Keratinocyte (primary cell): ENCODE data around the gene AXIN1. TPM values are rescaled to one million over a fixed set of nuclear protein-coding genes. Genes with fewer than 3 reads are reported as not detected.

Source experiments
- DNase-seq: peaks from one replicate; pipeline ENCODE4 v3.0.0-alpha.2; 2011; ENCODE audit warnings: low read depth, missing footprints, low spot score
- FAIRE-seq: peaks from 2 replicates; lab custom pipeline; 2011; peaks lifted over from hg19 to GRCh38; lab: Jason Lieb, UNC
- H2AFZ ChIP-seq: 2 replicates; pipeline ENCODE4 v1.6.0; 2012; ENCODE audit warnings: low read length, control low read depth, inconsistent platforms; ENCODE audit not compliant: control insufficient read depth
- H3K27ac ChIP-seq: 2 replicates; pipeline ENCODE4 v1.5.1; 2011; ENCODE audit warnings: low read length; ENCODE audit not compliant: control insufficient read depth, insufficient read depth
- H3K27me3 ChIP-seq: 3 replicates; pipeline ENCODE4 v1.6.0; 2011; ENCODE audit warnings: low read length; ENCODE audit not compliant: control insufficient read depth, insufficient read depth; ENCODE audit errors: extremely low read depth
- H3K36me3 ChIP-seq, 2 experiments: 2 replicates in 1 of 2; 3 replicates in 1 of 2; pipeline ENCODE4 v1.5.1; 2011; ENCODE audit warnings: low read length in 2 of 2, mild to moderate bottlenecking in 1 of 2; ENCODE audit not compliant: control insufficient read depth in 2 of 2, insufficient read depth in 2 of 2; ENCODE audit errors: extremely low read depth in 1 of 2
- H3K4me1 ChIP-seq: 3 replicates; pipeline ENCODE4 v1.5.1; 2011; ENCODE audit warnings: low read length; ENCODE audit not compliant: control insufficient read depth, insufficient read depth; ENCODE audit errors: extremely low read depth
- H3K4me2 ChIP-seq: 3 replicates; pipeline ENCODE4 v1.6.0; 2011; ENCODE audit warnings: low read depth, low read length; ENCODE audit not compliant: control insufficient read depth, insufficient read depth; ENCODE audit errors: extremely low read depth
- H3K4me3 ChIP-seq, 3 experiments: fragments of 200-600 bp in 1 of 3; sonication (generic) in 1 of 3; 2 replicates in 2 of 3; 3 replicates in 1 of 3; pipeline ENCODE4 v1.5.1; 2011 to 2016; ENCODE audit warnings: low read length in 3 of 3, mild to moderate bottlenecking in 3 of 3, control low read depth in 2 of 3, inconsistent platforms in 1 of 3, low read depth in 1 of 3, mixed read lengths in 1 of 3, mixed run types in 1 of 3, moderate library complexity in 1 of 3; ENCODE audit not compliant: control insufficient read depth in 2 of 3, insufficient read depth in 2 of 3; ENCODE audit errors: extremely low read depth in 1 of 3
- H3K79me2 ChIP-seq: 2 replicates; pipeline ENCODE4 v1.6.0; 2012; ENCODE audit warnings: low read length; ENCODE audit not compliant: control insufficient read depth, insufficient read depth
- H3K9ac ChIP-seq: 3 replicates; pipeline ENCODE4 v1.6.0; 2011; ENCODE audit warnings: low read length; ENCODE audit not compliant: control insufficient read depth, insufficient read depth; ENCODE audit errors: extremely low read depth
- H3K9me1 ChIP-seq: 3 replicates; pipeline ENCODE4 v1.6.0; 2011; ENCODE audit warnings: low read length; ENCODE audit not compliant: control insufficient read depth, insufficient read depth; ENCODE audit errors: extremely low read depth
- H3K9me3 ChIP-seq: 2 replicates; pipeline ENCODE4 v1.5.1; 2012; ENCODE audit warnings: low read depth, low read length; ENCODE audit not compliant: control insufficient read depth
- H4K20me1 ChIP-seq: 3 replicates; pipeline ENCODE4 v1.6.0; 2011; ENCODE audit warnings: low read length; ENCODE audit not compliant: control insufficient read depth, insufficient read depth; ENCODE audit errors: extremely low read depth
- CTCF ChIP-seq, 3 experiments: IDR thresholded peaks in 1 of 3; conservative IDR thresholded peaks in 1 of 3; optimal IDR thresholded peaks in 1 of 3; 2 replicates in 2 of 3; 3 replicates in 1 of 3; pipeline versions ENCODE3 to v1.5.1; 2011; ENCODE audit warnings: low read length in 3 of 3, mild to moderate bottlenecking in 3 of 3, moderate library complexity in 2 of 3, control low read depth in 1 of 3, inconsistent platforms in 1 of 3; ENCODE audit not compliant: insufficient read depth in 2 of 3; ENCODE audit errors: extremely low read depth in 1 of 3
- EZH2 ChIP-seq: IDR thresholded peaks from one replicate; pipeline ENCODE4 v1.6.1; 2012; ENCODE audit warnings: inconsistent platforms, mild to moderate bottlenecking, low read length, moderate library complexity
- dilution Hi-C: fragments of 300-500 bp; cut with MboI; formaldehyde crosslinking; loops from one replicate; pipeline ENCODE4 v1.7.0; 2020; ENCODE audit warnings: low sequenced_read_pairs; ENCODE audit not compliant: extremely low pct_ligation_motif_present
- polyA plus RNA-seq, 5 experiments: library from polyadenylated mRNA; depleted of rRNA in 3 of 5; stranded (reverse) in 3 of 5; stranded (forward) in 1 of 5; unstranded in 1 of 5; fragments of >200 nt; gene quantifications; 1 replicate in 1 of 5; 2 replicates in 3 of 5; 3 replicates in 1 of 5; pipeline versions ENCODE4 v1.2.1 to v1.2.3, GENCODE V29; 2011 to 2012; ENCODE audit warnings: missing spikeins in 2 of 5, low read depth in 1 of 5, low replicate concordance in 1 of 5

Gene AXIN1
- polyA plus RNA-seq, 1 donor (not counting 4 experiments of a cell fraction or from before 2014, with no cell fraction given) = 8.8 TPM

GRCh38 chr16:400061-400591 is 47.6 kb upstream of the AXIN1 start:
- Histone ChIP-seq H3K4me3 (peak overlapping the region in 1 of 3 experiments; percentile 85), H3K9ac (no peak overlapping the region), H3K27me3 (no peaks in the 10 kb centered on the region), H4K20me1 (no peaks in the 10 kb centered on the region), H3K4me2 (peak overlapping the region; percentile 82), H3K9me1 (no peaks in the 10 kb centered on the region), H2AFZ (no peak overlapping the region), H3K27ac (no peak overlapping the region), H3K4me1 (peaks cover 7% of the 10 kb centered on the region), H3K79me2 (no peaks in the 10 kb centered on the region), H3K9me3 (no peaks in the 10 kb centered on the region), H3K36me3 (peaks cover 2 to 7% of the 10 kb centered on the region in 2 experiments)
- FAIRE-seq = no peak
- TF ChIP-seq EZH2 (no peak), CTCF (optimal IDR thresholded peaks at IDR 0.05 in 1 of 3, IDR thresholded peaks at IDR 0.05 in 1 of 3, conservative IDR thresholded peaks at IDR 0.05 in 1 of 3; ENCODE audit: extremely low read depth in 1 of 3, insufficient read depth in 2 of 3, low read length in 3 of 3) (no peak)
- dilution Hi-C loops = no loop called here
- DNase-seq = no peak

GRCh38 chr16:399340-400019 is 47.0 kb upstream of the AXIN1 start:
- Histone ChIP-seq H2AFZ (no peak overlapping the region), H3K27me3 (no peaks in the 10 kb centered on the region), H3K9ac (no peak overlapping the region), H3K36me3 (peaks cover 2 to 7% of the 10 kb centered on the region in 2 experiments), H3K4me2 (no peak overlapping the region), H3K79me2 (no peaks in the 10 kb centered on the region), H3K27ac (no peak overlapping the region), H3K4me1 (peaks cover 7% of the 10 kb centered on the region), H3K9me1 (no peaks in the 10 kb centered on the region), H3K9me3 (no peaks in the 10 kb centered on the region), H4K20me1 (no peaks in the 10 kb centered on the region), H3K4me3 (no peak overlapping the region)
- dilution Hi-C loops = no loop called here
- no peak for TF ChIP-seq EZH2
- TF ChIP-seq CTCF (optimal IDR thresholded peaks at IDR 0.05 in 1 of 3, IDR thresholded peaks at IDR 0.05 in 1 of 3, conservative IDR thresholded peaks at IDR 0.05 in 1 of 3; ENCODE audit: extremely low read depth in 1 of 3, insufficient read depth in 2 of 3, low read length in 3 of 3) = no peak
- FAIRE-seq (no peak), DNase-seq (no peak)
